Left renal pelvis (tissue), 4 donors: Measurements from ENCODE around the gene BLVRA. TPM values are rescaled to one million over a fixed set of nuclear protein-coding genes. Genes with fewer than 3 reads are reported as not detected.
"Not testable (repeated sequence)": the region's sequence is repeated elsewhere in the genome, so short reads cannot be mapped to it uniquely, and the experiment has no call there.

ENCODE experiments used
- DNase-seq, 4 donors: peaks; one replicate each; pipeline ENCODE4 v3.0.0-alpha.2; 2013; ENCODE audit warnings: low read depth in 4 of 4, low spot score in 3 of 4
- polyA plus RNA-seq, 4 donors: library from polyadenylated mRNA; unstranded; fragments of 120-200 nt; gene quantifications; one replicate each; pipeline ENCODE4 v1.2.1, GENCODE V29; 2013; ENCODE audit not compliant: insufficient read length in 4 of 4

Gene BLVRA
- polyA plus RNA-seq, 4 donors = 41.8 to 57.2 (median 48.9) TPM

GRCh38 chr7:43767311-43767710, 8.8 kb downstream of the BLVRA start:
- DNase-seq = no peak

DNA sequence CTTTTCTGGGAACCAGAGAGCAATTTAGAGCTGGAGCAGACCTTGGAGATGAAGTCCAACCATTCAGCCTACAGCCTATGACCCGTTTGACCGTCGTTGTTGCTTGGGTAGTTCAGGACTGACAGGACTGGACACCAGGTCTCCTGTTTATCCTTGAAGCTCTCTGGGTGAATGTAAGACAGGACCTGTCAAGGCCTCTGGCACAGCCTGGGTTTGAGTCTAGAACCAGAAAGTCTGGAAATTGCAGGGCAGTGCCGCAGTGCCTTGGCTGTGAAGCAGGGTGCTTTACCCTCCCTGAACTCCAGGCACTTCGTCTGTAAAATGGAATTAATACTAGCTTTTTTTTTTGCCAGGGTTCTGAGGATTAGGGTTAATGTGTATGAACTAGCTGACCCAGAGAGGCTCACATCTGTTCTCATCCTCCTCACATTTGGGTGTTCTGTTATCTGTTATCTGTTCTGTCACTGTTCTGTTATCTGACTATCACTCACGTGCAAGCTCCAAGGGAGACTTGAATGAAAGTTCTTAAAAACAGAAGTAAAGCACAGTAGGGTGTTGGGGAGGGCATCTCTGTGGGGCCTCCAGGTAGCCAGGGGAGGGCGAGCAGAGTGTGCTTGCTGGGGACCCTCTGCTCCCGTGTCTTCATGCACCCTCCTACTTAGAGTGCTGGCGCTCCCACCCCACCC, 9.9 kb downstream of the BLVRA start:
- DNase-seq = no peak

GRCh38 chr7:43768887-43769272, 10.4 kb downstream of the BLVRA start:
- no peak for DNase-seq

- DNase-seq = no peak
Measured at GRCh38 chr7:43769281-43769680, 10.8 kb downstream of the BLVRA start.

- no peak for DNase-seq
Measured at GRCh38 chr7:43769791-43770465, 11.4 kb downstream of the BLVRA start.

DNA sequence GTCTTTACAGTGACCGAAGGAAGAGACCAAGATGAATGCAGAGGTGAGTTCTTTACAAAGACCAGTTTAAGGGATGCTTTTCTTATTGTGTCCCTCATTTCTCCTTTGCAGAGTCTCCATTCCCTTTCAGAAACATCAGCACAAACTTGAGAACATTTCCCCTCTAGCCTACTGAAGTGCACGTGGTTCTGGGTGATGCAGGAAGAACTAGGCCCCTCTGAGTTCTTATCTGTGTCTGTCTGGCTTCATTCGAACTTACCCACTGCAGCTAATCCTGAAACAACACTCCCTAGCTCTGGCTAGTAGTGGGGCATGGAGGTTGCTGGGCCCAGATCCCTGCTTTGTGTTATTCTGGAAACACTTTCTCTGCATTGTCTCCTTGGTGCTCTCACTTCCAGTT, 12.6 kb downstream of the BLVRA start:
- no peak for DNase-seq

DNA sequence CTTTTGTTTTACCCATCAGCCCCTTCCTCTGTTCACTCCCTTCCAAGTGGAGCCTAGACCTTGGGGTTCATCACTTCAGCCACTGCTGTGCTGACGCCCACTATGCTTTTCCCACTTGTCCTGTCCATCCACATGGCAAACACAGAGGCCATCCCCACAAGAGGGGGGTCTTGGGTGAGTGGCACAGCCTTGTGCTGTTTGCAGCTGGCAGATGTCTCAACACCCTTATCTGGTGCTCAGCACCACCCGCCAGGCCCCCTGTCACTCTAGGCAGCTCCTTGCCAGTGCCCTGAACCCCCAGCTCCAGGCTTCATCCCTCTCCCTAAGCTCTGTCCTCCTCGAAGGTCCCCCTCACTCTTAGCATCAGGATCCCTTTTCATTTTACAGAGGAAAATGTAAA, 13.1 kb downstream of the BLVRA start:
- no peak for DNase-seq

GRCh38 chr7:43773268-43773667, 14.8 kb downstream of the BLVRA start:
- DNase-seq = not testable (repeated sequence)

- DNase-seq = not testable (repeated sequence)
Measured at GRCh38 chr7:43775255-43775654, 16.8 kb downstream of the BLVRA start.

- not testable (repeated sequence) for DNase-seq
Measured at GRCh38 chr7:43778293-43779044, 20.0 kb downstream of the BLVRA start.

DNA sequence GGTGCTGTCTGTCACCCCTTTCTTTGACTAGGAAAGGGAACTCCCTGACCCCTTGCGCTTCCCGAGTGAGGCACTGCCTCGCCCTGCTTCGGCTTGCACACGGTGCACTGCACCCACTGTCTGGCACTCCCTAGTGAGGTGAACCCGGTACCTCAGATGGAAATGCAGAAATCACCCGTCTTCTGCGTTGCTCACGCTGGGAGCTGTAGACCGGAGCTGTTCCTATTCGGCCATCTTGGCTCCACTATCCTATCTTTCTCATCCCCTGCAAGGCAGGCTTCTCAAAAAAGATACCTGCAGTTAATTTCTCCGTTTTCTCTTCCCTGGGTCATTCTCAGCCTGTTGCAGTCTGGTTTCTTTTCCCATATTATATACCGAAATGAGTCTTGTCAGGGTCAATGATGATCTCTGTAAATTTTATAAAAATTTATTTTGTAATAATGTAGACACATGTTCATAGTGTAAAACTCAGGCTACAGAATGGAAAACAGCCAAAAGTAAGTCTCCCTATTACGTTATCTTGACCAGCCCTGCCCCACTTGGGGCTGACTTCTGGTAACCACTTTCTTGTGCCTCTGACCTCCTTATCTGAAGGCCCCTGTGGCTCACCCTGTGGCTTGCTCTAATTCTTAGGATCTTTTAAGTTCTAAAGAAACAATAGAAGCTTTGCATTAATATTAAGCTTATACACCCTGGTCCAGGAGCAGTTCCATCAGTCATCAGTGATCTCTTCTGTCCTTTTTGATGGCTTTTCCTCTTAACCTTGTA, 20.7 kb downstream of the BLVRA start:
- DNase-seq = no peak

- no peak for DNase-seq
Measured at GRCh38 chr7:43781726-43782607, 23.5 kb downstream of the BLVRA start.

- DNase-seq = no peak
Measured at GRCh38 chr7:43782768-43783555, 24.5 kb downstream of the BLVRA start.

DNA sequence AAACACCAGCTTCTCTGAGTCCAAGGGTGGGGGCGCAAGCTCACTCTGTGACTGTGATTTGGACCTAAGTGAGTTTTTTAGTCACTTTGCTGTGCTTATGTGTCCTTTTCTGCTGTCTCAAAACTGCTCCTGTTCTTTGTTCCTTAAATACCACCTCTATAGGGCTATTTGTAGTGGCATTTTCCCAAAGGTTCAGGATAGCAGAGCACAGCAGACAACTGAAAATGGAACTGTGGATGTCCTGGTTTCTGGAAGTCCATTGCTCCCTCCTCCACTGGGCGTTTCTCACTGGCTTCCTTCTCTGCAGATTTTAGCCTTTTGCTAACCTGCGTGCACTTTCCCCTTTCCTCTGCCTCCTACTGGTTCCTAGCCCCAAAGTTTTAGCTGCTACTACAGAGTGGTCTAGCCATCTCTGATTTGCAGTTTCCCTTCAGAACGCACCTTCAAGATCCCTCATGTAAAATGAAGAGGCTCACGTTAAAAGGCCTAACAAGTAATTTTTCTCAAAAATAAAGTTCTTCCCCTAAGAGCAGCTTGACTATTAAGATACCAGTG, 25.6 kb downstream of the BLVRA start:
- no peak for DNase-seq

DNA sequence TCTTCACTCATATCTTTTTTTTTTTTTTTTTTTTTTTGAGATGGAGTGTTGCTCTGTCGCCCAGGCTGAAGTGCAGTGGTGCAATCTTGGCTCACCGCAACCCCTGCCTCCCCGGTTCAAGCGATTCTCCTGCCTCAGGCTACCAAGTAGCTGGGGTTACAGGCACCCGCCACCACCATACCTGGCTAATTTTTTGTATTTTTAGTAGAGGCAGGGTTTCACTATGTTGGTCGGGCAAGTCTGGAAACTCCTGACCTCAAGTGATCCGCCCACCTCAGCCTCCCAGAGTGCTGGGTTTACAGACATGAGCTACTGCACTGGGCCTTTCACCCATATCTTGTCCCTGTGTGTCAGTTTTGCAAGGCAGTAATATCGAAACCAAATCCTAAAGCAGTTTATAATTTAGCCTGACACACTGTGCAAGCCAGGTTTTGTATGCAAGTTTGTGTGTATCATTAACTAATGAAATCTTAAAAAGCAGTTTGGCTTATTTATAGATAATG, 26.2 kb downstream of the BLVRA start:
- not testable (repeated sequence) for DNase-seq

DNA sequence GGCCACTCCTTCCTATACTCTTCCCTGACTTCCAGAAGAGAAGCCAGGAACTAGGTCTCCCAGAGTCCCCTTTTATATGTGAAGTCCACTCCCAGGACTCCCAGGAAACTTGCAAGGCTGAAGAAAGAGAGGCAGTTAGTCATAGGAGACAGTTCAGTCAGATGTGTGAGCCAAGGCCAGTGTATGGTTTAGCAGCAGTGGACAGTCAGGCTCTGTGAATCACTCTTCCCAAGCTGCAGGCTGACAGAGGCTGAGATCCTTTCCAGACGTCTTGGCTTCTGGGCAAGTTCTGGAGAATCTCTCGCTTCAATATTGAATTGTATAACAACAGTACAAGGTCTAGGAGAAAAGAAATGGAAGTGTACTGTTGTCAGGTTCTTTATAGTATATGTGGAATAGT, 26.9 kb downstream of the BLVRA start:
- no peak for DNase-seq

GRCh38 chr7:43787771-43788170, 29.3 kb downstream of the BLVRA start:
- DNase-seq = no peak

DNA sequence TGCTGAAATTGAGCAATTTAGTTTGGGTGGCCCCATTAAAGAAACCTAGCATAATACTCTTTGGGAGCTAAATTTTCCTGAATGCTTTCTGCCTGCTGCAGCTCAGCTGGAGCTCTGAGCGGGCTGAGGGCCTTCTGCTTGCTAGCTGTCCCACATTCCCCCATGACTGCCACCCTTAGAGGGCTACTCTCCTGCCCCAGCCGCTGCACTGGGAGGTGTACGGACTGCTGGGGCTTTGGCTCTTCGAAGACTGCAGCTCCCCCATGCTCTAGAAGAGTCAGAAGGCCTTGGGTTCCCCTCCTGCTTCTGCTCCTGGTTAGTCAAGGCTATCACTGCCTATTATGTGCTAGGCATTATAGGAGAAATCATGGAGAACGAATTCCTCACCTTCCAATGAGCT, 31.5 kb downstream of the BLVRA start:
- DNase-seq = no peak

DNA sequence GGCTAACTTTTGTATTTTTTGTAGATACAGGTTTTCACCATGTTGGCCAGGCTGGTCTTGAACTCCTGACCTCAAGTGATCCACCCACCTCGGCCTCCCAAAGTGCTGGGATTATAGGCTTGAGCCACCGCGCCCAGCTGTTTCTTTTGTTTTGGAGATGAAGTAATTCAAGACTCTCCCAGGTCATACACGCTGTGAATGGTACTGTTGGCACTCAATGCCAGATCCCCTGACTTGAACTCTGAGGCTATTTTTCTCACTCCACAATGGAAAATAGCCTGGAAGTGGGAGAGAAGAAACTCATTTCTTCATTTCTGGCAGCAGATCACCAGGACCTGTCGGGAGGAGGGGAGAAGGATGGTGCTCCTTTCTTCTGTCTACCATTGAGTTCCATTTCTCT, 32.4 kb downstream of the BLVRA start:
- no peak for DNase-seq
